CD4-positive, alpha-beta T cell treated with Interleukin-6 at 100 ng/mL for 8 hours (primary cell): ENCODE measurements around the gene SNAP25.

ENCODE experiments used
- DNase-seq: peaks from one replicate; pipeline ENCODE4 v3.0.0-alpha.2; 2020; ENCODE audit warnings: mixed read lengths, low spot score

Gene SNAP25

GRCh38 chr20:10218536-10219451 is at the start of gene SNAP25:
SNAP25 (plus strand) TSS chr20:10218830; CDS start chr20:10275492, 56,662 bp downstream.
- peak; percentile 1 for DNase-seq

- no peak for DNase-seq
Observed at GRCh38 chr20:10169752-10170151, 48.9 kb upstream of the SNAP25 start.

- no peak for DNase-seq
Observed at GRCh38 chr20:10170261-10170660, 48.4 kb upstream of the SNAP25 start.

GRCh38 chr20:10171864-10172751 is 46.5 kb upstream of the SNAP25 start:
- no peak for DNase-seq

GRCh38 chr20:10172998-10173655 is 45.5 kb upstream of the SNAP25 start:
- no peak for DNase-seq

- no peak for DNase-seq
Observed at GRCh38 chr20:10174400-10174799, 44.2 kb upstream of the SNAP25 start.

GRCh38 chr20:10177326-10177725 is 41.3 kb upstream of the SNAP25 start:
- DNase-seq = no peak

GRCh38 chr20:10178091-10178490 is 40.5 kb upstream of the SNAP25 start:
- DNase-seq = no peak

GRCh38 chr20:10178727-10179313 is 39.8 kb upstream of the SNAP25 start:
- no peak for DNase-seq

- DNase-seq = no peak
Observed at GRCh38 chr20:10179574-10180298, 38.9 kb upstream of the SNAP25 start.

- no peak for DNase-seq
Observed at GRCh38 chr20:10180651-10181235, 37.9 kb upstream of the SNAP25 start.

GRCh38 chr20:10185741-10186558 is 32.7 kb upstream of the SNAP25 start:
- DNase-seq = no peak

- DNase-seq = no peak
Observed at GRCh38 chr20:10190456-10190855, 28.2 kb upstream of the SNAP25 start.

- no peak for DNase-seq
Observed at GRCh38 chr20:10192171-10192570, 26.5 kb upstream of the SNAP25 start.

- no peak for DNase-seq
Observed at GRCh38 chr20:10194166-10194565, 24.5 kb upstream of the SNAP25 start.

GRCh38 chr20:10200330-10200729 is 18.3 kb upstream of the SNAP25 start:
- no peak for DNase-seq

GRCh38 chr20:10201321-10201870 is 17.2 kb upstream of the SNAP25 start:
- DNase-seq = no peak

GRCh38 chr20:10209091-10209490 is 9.5 kb upstream of the SNAP25 start:
- no peak for DNase-seq

GRCh38 chr20:10213526-10213925 is 5.1 kb upstream of the SNAP25 start:
- DNase-seq = no peak
